Lower leg skin (tissue), 4 donors: ENCODE data around the gene ZNF205. TPM values are rescaled to one million over a fixed set of nuclear protein-coding genes. Genes with fewer than 3 reads are reported as not detected.
"Not testable (repeated sequence)": the region's sequence is repeated elsewhere in the genome, so short reads cannot be mapped to it uniquely, and the experiment has no call there.

ENCODE experiments used
- DNase-seq, 2 donors: peaks; one replicate each; pipeline ENCODE4 v3.0.0-alpha.2; 2019; ENCODE audit warnings: low spot score in 2 of 2
- H3K4me3 ChIP-seq: fragments of 200-600 bp; sonication (generic); 2 replicates; pipeline ENCODE4 v1.5.1; 2017; ENCODE audit warnings: mild to moderate bottlenecking, low read depth; ENCODE audit not compliant: poor library complexity, severe bottlenecking
- CTCF ChIP-seq, 3 donors: fragments of 450-650 bp; IDR thresholded peaks; one replicate each; pipeline ENCODE4 v1.5.1; 2016; ENCODE audit warnings: antibody characterized with exemption in 3 of 3, mild to moderate bottlenecking in 3 of 3, moderate library complexity in 2 of 3
- POLR2A ChIP-seq, 2 donors: fragments of 450-650 bp; IDR thresholded peaks; one replicate each; pipeline ENCODE4 v1.6.1; 2016 to 2017; ENCODE audit warnings: antibody characterized with exemption in 2 of 2, mild to moderate bottlenecking in 1 of 2, moderate library complexity in 1 of 2
- WGBS, 2 donors: methylation state at CpG; one replicate each; pipeline ENCODE4 v1.1.5; 2018; 5-methylcytosine and 5-hydroxymethylcytosine counted together
- intact Hi-C: fragments of 100-400 bp; cut with DNase I; formaldehyde crosslinking; loops from one replicate; pipeline ENCODE4 v1.15.0; 2023; ENCODE audit warnings: low total_unique reads
- total RNA-seq, 4 donors: library from RNA; depleted of rRNA; stranded (reverse); fragments of >200 nt; gene quantifications; one replicate each; pipeline ENCODE4 v1.1.0, GENCODE V29; 2016

ZNF205 gene
- total RNA-seq, 4 donors from 2014 or later, result 15.1 to 25.3 (median 18.5) TPM

GRCh38 chr16:3166505-3166886, 54.1 kb downstream of the ZNF205 start:
- TF ChIP-seq CTCF (IDR thresholded peaks at IDR 0.05), result no peak
- no peak for TF ChIP-seq POLR2A (IDR thresholded peaks at IDR 0.05)
- intact Hi-C loops, result no loop called here
- no peak overlapping the region for H3K4me3 ChIP-seq
- DNase-seq, result no peak
- WGBS, 2 donors, result 11 to 17% methylated on average over 1 of the region's 1 CpG

- H3K4me3 ChIP-seq, DNase-seq, intact Hi-C loops: not testable (repeated sequence)
- 63 to 64% methylated on average over 7 of the region's 7 CpGs for WGBS, 2 donors
Observed at GRCh38 chr16:3168729-3169128, 56.3 kb downstream of the ZNF205 start.

Other genes with a start within 250 kb of the ZNF205 start
- gene FLYWCH2, start 229.4 kb upstream of the ZNF205 start, total RNA-seq, result 10 to 100 TPM; 36.4 to 44.6 (median 40.3) TPM
- 10 to 100 TPM; 36.9 to 61.4 (median 46.0) TPM for gene FLYWCH1, start 200.7 kb upstream of the ZNF205 start, total RNA-seq
- gene KREMEN2, start 148.3 kb upstream of the ZNF205 start, total RNA-seq, result 1 to 10 TPM; 1.9 to 3.8 (median 2.5) TPM
- 10 to 100 TPM in 2 of 4 donors, 1 to 10 TPM in 2; 6.2 to 17.9 (median 10.6) TPM for gene PAQR4, start 143.2 kb upstream of the ZNF205 start, total RNA-seq
- 1 to 10 TPM; 3.0 to 7.4 (median 3.9) TPM for gene PKMYT1, start 132.1 kb upstream of the ZNF205 start, total RNA-seq
- gene CLDN9, start 99.7 kb upstream of the ZNF205 start, total RNA-seq, result under 1 TPM in 2 of 4 donors, not detected in 2; 0.15 to 0.23 TPM
- not detected for gene CLDN6, start 94.4 kb upstream of the ZNF205 start, total RNA-seq
- gene TNFRSF12A, start 92.2 kb upstream of the ZNF205 start, total RNA-seq, result 10 to 100 TPM; 11.7 to 60.0 (median 23.6) TPM
- gene HCFC1R1, start 88.6 kb upstream of the ZNF205 start, total RNA-seq, result 10 to 100 TPM; 27.5 to 41.5 (median 31.9) TPM
- gene THOC6, start 88.6 kb upstream of the ZNF205 start, total RNA-seq, result 10 to 100 TPM; 13.2 to 22.1 (median 20.1) TPM
- gene BICDL2, start 75.6 kb upstream of the ZNF205 start, total RNA-seq, result 100 to 1,000 TPM in 3 of 4 donors, 10 to 100 TPM in 1; 87.2 to 115 (median 106) TPM
- gene MMP25, start 66.0 kb upstream of the ZNF205 start, total RNA-seq, result under 1 TPM in 3 of 4 donors, not detected in 1; 0.30 to 0.81 (median 0.49) TPM
- gene IL32, start 46.9 kb upstream of the ZNF205 start, total RNA-seq, result 1 to 10 TPM in 3 of 4 donors, under 1 TPM in 1; 0.80 to 7.2 (median 5.1) TPM
- gene ZSCAN10, start 13.3 kb upstream of the ZNF205 start, total RNA-seq, result not detected
- 10 to 100 TPM; 10.7 to 18.0 (median 14.6) TPM for gene ZNF213, start 22.4 kb downstream of the ZNF205 start, total RNA-seq
- not detected for gene OR1F1, start 75.6 kb downstream of the ZNF205 start, total RNA-seq
- 1 to 10 TPM; 2.2 to 5.7 (median 3.9) TPM for gene ZNF200, start 122.6 kb downstream of the ZNF205 start, total RNA-seq
- 1 to 10 TPM in 2 of 4 donors, under 1 TPM in 2; 0.80 to 3.3 (median 1.8) TPM for gene MEFV, start 144.0 kb downstream of the ZNF205 start, total RNA-seq
- gene ZNF263, start 170.9 kb downstream of the ZNF205 start, total RNA-seq, result 10 to 100 TPM; 40.4 to 62.3 (median 55.2) TPM
- 1 to 10 TPM; 1.9 to 6.9 (median 3.0) TPM for gene TIGD7, start 192.8 kb downstream of the ZNF205 start, total RNA-seq
- gene ZNF75A, start 192.9 kb downstream of the ZNF205 start, total RNA-seq, result 10 to 100 TPM; 13.3 to 23.5 (median 18.2) TPM
- under 1 TPM in 2 of 4 donors, not detected in 2; 0.39 to 0.88 TPM for gene OR2C1, start 243.3 kb downstream of the ZNF205 start, total RNA-seq